GM12864 (cell line): ENCODE measurements around the gene DLGAP4.
"Not testable (repeated sequence)": the region's sequence is repeated elsewhere in the genome, so short reads cannot be mapped to it uniquely, and the experiment has no call there.

ENCODE experiments used
- DNase-seq: peaks from one replicate; pipeline ENCODE4 v3.0.0-alpha.2; 2011; ENCODE audit warnings: low read depth
- H3K4me3 ChIP-seq: 2 replicates; pipeline ENCODE4 v1.5.1; 2011; ENCODE audit warnings: mild to moderate bottlenecking, low read depth, low read length, control low read depth
- CTCF ChIP-seq: IDR thresholded peaks from 2 replicates; pipeline ENCODE4 v1.5.1; 2011; ENCODE audit warnings: low read depth, mild to moderate bottlenecking, moderate library complexity, low read length, control low read depth, inconsistent platforms; ENCODE audit errors: missing control alignments

Gene DLGAP4

DNA sequence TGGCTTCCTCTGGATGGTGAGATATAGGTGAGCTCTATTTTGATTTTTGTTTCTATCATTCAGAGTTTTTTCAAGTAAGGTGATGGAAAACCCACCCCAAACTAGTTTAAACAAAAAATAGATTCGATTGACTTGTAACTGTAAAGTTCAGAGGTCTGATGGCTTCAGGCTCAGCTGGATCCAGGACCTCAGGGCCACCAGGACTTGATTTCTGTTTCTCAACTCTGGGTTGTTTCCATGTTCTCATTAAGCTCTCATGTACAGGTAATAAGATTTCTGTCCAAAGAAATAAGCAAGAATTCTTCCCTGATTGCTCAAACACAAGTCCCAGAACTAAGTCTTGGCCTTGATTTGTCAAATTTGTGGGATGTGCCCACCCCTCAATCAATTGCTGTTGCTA lies 67.0 kb downstream of the DLGAP4 start:
- H3K4me3 ChIP-seq = no peak overlapping the region
- no peak for TF ChIP-seq CTCF
- no peak for DNase-seq

DNA sequence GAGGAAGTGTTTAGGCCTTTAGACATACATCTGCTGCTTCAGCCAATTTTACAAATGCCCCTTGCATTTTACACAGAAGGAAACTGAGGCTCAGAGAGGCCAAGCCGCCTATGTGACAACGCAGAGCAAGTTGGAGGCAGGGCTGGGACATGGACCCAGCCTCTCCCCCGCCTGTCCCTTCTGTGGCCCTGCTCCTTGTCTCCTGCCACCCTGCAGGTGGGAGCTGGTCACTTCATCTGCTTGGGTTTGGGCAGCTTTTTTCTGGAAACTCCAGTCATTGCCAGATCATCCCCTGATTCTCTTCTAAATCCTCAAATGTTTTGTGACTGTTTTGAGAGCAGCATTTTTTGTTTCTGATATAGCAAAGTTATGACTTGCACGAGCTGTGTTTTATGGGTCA lies 68.9 kb downstream of the DLGAP4 start:
- DNase-seq = no peak
- TF ChIP-seq CTCF = no peak
- no peak overlapping the region for H3K4me3 ChIP-seq

- DNase-seq = no peak
- H3K4me3 ChIP-seq = no peak overlapping the region
- TF ChIP-seq CTCF = no peak
Measured at GRCh38 chr20:36377348-36378326, 71.5 kb downstream of the DLGAP4 start.

- DNase-seq = no peak
- no peak overlapping the region for H3K4me3 ChIP-seq
- no peak for TF ChIP-seq CTCF
Measured at GRCh38 chr20:36378686-36379085, 72.5 kb downstream of the DLGAP4 start.

DNA sequence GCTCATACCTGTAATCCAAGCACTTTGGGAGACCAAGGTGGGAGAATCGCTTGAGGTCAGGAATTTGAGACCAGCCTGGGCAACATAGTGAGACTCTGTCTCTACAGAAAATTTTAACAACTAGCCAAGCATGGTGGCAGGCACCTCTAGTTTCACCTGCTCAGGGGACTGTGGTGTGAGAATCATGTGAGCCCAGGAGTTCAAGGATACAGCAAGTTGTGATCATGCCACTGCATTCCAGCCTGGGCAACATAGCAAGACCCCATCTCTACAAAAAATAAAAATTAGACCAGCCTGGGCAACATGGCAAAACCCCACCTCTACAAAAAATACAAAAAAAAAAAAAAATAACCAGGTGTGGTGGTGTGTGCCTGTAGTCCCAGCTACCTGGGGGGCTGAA lies 73.8 kb downstream of the DLGAP4 start:
- not testable (repeated sequence) for H3K4me3 ChIP-seq, DNase-seq

- no peak overlapping the region for H3K4me3 ChIP-seq
- TF ChIP-seq CTCF = peak; percentile 15
- no peak for DNase-seq
Measured at GRCh38 chr20:36384022-36384619, 78.0 kb downstream of the DLGAP4 start.

DNA sequence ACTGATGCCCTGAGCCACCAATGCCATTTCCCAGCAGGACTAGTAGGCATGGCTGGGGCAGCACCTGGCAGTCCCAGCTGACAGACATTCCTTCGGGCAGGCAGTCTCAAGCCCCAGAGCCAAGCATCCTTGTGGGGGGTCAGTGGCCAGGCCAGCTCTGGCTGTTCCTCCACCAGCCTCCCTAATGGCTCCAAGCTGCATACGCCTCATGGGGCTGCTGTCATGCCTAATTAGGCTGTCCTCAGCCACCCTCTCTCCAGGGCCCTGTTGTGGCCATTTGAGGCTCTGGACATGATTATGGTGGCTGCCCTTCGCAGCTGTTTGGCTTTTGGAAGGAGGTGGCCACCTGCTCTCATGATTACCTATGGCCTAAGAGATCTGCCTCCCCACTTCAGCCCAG lies 79.4 kb downstream of the DLGAP4 start:
- no peak for TF ChIP-seq CTCF
- H3K4me3 ChIP-seq = no peak overlapping the region
- DNase-seq = no peak
